ENCODE results near the gene DDA1. TPM values are rescaled to one million over a fixed set of nuclear protein-coding genes. Genes with fewer than 3 reads are reported as not detected.
A peak's percentile ranks its signal among the peaks of the same experiment; 100 is the strongest.

The DDA1 gene
- total RNA-seq, 1 donor from 2014 or later = 81.2 TPM

- H3K27me3 Mint-ChIP-seq (ENCODE audit: unreplicated experiment) = peaks cover 7% of the 10 kb centered on the region
- peak overlapping the region; percentile 58 for H3K4me3 Mint-ChIP-seq (ENCODE audit: unreplicated experiment)
- no peaks in the 10 kb centered on the region for H3K36me3 Mint-ChIP-seq (ENCODE audit: unreplicated experiment)
- H3K9me3 Mint-ChIP-seq (ENCODE audit: unreplicated experiment) = peaks cover 6% of the 10 kb centered on the region
- H3K27ac Mint-ChIP-seq (ENCODE audit: unreplicated experiment) = peak overlapping the region; percentile 23
- no peak for DNase-seq
- TF ChIP-seq CTCF (IDR thresholded peaks at IDR 0.05; ENCODE audit: partially characterized antibody, unreplicated experiment) = no peak
- H3K4me1 Mint-ChIP-seq (ENCODE audit: low read depth, unreplicated experiment) = peaks cover 14% of the 10 kb centered on the region
Observed at GRCh38 chr19:17311455-17312188, 2.3 kb downstream of the DDA1 start.

- Mint-ChIP-seq H3K36me3 (ENCODE audit: unreplicated experiment) (no peaks in the 10 kb centered on the region), H3K4me3 (ENCODE audit: unreplicated experiment) (no peak overlapping the region), H3K4me1 (ENCODE audit: low read depth, unreplicated experiment) (peaks cover 14% of the 10 kb centered on the region)
Observed at GRCh38 chr19:17312189-17313113, 3.1 kb downstream of the DDA1 start.

GRCh38 chr19:17314007-17314593 lies 4.7 kb downstream of the DDA1 start:
- no peak overlapping the region for H3K4me3 Mint-ChIP-seq (ENCODE audit: unreplicated experiment)
- no peak for DNase-seq
- H3K4me1 Mint-ChIP-seq (ENCODE audit: low read depth, unreplicated experiment) = peaks cover 8% of the 10 kb centered on the region
- peaks cover 4% of the 10 kb centered on the region for H3K27me3 Mint-ChIP-seq (ENCODE audit: unreplicated experiment)
- H3K36me3 Mint-ChIP-seq (ENCODE audit: unreplicated experiment) = no peaks in the 10 kb centered on the region
- peaks cover 2% of the 10 kb centered on the region for H3K9me3 Mint-ChIP-seq (ENCODE audit: unreplicated experiment)
- H3K27ac Mint-ChIP-seq (ENCODE audit: unreplicated experiment) = no peak overlapping the region
- no peak for TF ChIP-seq CTCF (IDR thresholded peaks at IDR 0.05; ENCODE audit: partially characterized antibody, unreplicated experiment)

More at GRCh38 chr19:17312189-17313113, 3.1 kb downstream of the DDA1 start:
- Mint-ChIP-seq H3K27me3 (ENCODE audit: unreplicated experiment) (peaks cover 6% of the 10 kb centered on the region), H3K27ac (ENCODE audit: unreplicated experiment) (no peak overlapping the region), H3K9me3 (ENCODE audit: unreplicated experiment) (peaks cover 4% of the 10 kb centered on the region)
- no peak for DNase-seq
- no peak for TF ChIP-seq CTCF (IDR thresholded peaks at IDR 0.05; ENCODE audit: partially characterized antibody, unreplicated experiment)

- no peak overlapping the region for H3K27ac Mint-ChIP-seq (ENCODE audit: unreplicated experiment)
- no peak for TF ChIP-seq CTCF (IDR thresholded peaks at IDR 0.05; ENCODE audit: partially characterized antibody, unreplicated experiment)
- H3K27me3 Mint-ChIP-seq (ENCODE audit: unreplicated experiment) = peaks cover 7% of the 10 kb centered on the region
- peaks cover 7% of the 10 kb centered on the region for H3K9me3 Mint-ChIP-seq (ENCODE audit: unreplicated experiment)
- H3K36me3 Mint-ChIP-seq (ENCODE audit: unreplicated experiment) = no peaks in the 10 kb centered on the region
- DNase-seq = no peak
- H3K4me1 Mint-ChIP-seq (ENCODE audit: low read depth, unreplicated experiment) = peaks cover 13% of the 10 kb centered on the region
- H3K4me3 Mint-ChIP-seq (ENCODE audit: unreplicated experiment) = no peak overlapping the region
Observed at GRCh38 chr19:17318966-17319365, 9.6 kb downstream of the DDA1 start.

All from glutamatergic neuron (in vitro differentiated cells).